K562 (cell line): Measurements from ENCODE around the gene NAV2. TPM values are rescaled to one million over a fixed set of nuclear protein-coding genes. Genes with fewer than 3 reads are reported as not detected.

Source experiments
- ASH1L ChIP-seq: fragments of 450-650 bp; IDR thresholded peaks from 2 replicates; pipeline ENCODE4 v1.6.1; 2018; ENCODE audit warnings: borderline replicate concordance, mild to moderate bottlenecking, low read depth; ENCODE audit not compliant: partially characterized antibody
- BCOR ChIP-seq: fragments of 450-650 bp; IDR thresholded peaks from 2 replicates; pipeline ENCODE4 v1.6.1; 2016
- CBFA2T2 ChIP-seq: fragments of 450-650 bp; conservative IDR thresholded peaks from 2 replicates; pipeline ENCODE4 v1.6.1; 2017; ENCODE audit warnings: mild to moderate bottlenecking
- CREM ChIP-seq: IDR thresholded peaks from 2 replicates; pipeline ENCODE4 v1.6.1; 2014; ENCODE audit warnings: antibody characterized with exemption, low read depth
- CUX1 ChIP-seq: fragments of 200-800 bp; sonication (Bioruptor generic); IDR thresholded peaks from 2 replicates; pipeline ENCODE4 v1.6.1; 2016; ENCODE audit warnings: missing genetic modification characterization, missing compliant biosample characterization
- E2F3 ChIP-seq: fragments of 250-450 bp; sonication (Bioruptor Pico); IDR thresholded peaks from 2 replicates; pipeline ENCODE4 v1.4.0; 2020; ENCODE audit warnings: mild to moderate bottlenecking
- E2F6 ChIP-seq, 2 experiments: IDR thresholded peaks; 2 replicates each; pipeline ENCODE4 v1.6.1; 2011; ENCODE audit warnings: borderline replicate concordance in 1 of 2, control low read depth in 1 of 2, low read depth in 1 of 2, low read length in 1 of 2, mild to moderate bottlenecking in 1 of 2, mixed read lengths in 1 of 2, moderate library complexity in 1 of 2; ENCODE audit not compliant: insufficient read depth in 1 of 2, insufficient read length in 1 of 2, poor library complexity in 1 of 2, severe bottlenecking in 1 of 2; ENCODE audit errors: extremely low read depth in 1 of 2
- GABPB1 ChIP-seq: sonication (generic); formaldehyde crosslinking; IDR thresholded peaks from 2 replicates; pipeline ENCODE4 v1.8.0; 2022; ENCODE audit warnings: mild to moderate bottlenecking, missing genetic modification reagents
- GMEB1 ChIP-seq: fragments of 250-450 bp; sonication (Bioruptor Pico); IDR thresholded peaks from 2 replicates; pipeline ENCODE4 v1.4.0; 2020; ENCODE audit warnings: mild to moderate bottlenecking
- HMG20B ChIP-seq: fragments of 250-450 bp; sonication (Bioruptor Pico); IDR thresholded peaks from 2 replicates; pipeline ENCODE4 v1.5.0; 2021; ENCODE audit warnings: mild to moderate bottlenecking
- MTF1 ChIP-seq: fragments of 250-450 bp; sonication (Bioruptor Pico); IDR thresholded peaks from 2 replicates; pipeline ENCODE4 v1.9.0; 2021; ENCODE audit warnings: moderate library complexity, mild to moderate bottlenecking, inconsistent platforms, borderline replicate concordance
- PURB ChIP-seq: sonication (generic); formaldehyde crosslinking; IDR thresholded peaks from 2 replicates; pipeline ENCODE4 v1.9.0; 2021; ENCODE audit warnings: low read depth, mild to moderate bottlenecking, missing genetic modification reagents
- RBM34 ChIP-seq: fragments of 200-400 bp; formaldehyde crosslinking; IDR thresholded peaks from 2 replicates; pipeline ENCODE4 v1.6.1; 2018; ENCODE audit warnings: low read length, borderline replicate concordance; ENCODE audit not compliant: insufficient read depth
- SRSF7 ChIP-seq: fragments of 200-400 bp; formaldehyde crosslinking; optimal IDR thresholded peaks from 2 replicates; pipeline ENCODE3; 2017; ENCODE audit warnings: mild to moderate bottlenecking, low read depth, low read length
- TFAP4 ChIP-seq: sonication (generic); formaldehyde crosslinking; IDR thresholded peaks from 2 replicates; pipeline ENCODE4 v1.8.0; 2022; ENCODE audit warnings: missing genetic modification reagents, mild to moderate bottlenecking, moderate library complexity, borderline replicate concordance
- TRIM24 ChIP-seq, 2 experiments: fragments of 450-650 bp; IDR thresholded peaks; 2 replicates each; pipeline ENCODE4 v1.6.1; 2016
- XRCC4 ChIP-seq: IDR thresholded peaks from one replicate; pipeline ENCODE4 v1.6.1; 2011; ENCODE audit not compliant: insufficient read depth, insufficient read length; ENCODE audit errors: extremely low read depth
- ZKSCAN1 ChIP-seq: fragments of 150-350 bp; IDR thresholded peaks from 2 replicates; pipeline ENCODE4 v1.6.1; 2016; ENCODE audit warnings: low read depth, low read length
- polyA plus RNA-seq, 8 experiments: library from polyadenylated mRNA; depleted of rRNA in 4 of 8; stranded (reverse) in 5 of 8; unstranded in 3 of 8; fragments of >200 nt; fragmentation: Nextera tagmentation in 2 of 8; fragmentation: Illumina TruSeq in 1 of 8; extraction: Ambion mirVana in 2 of 8; extraction: Trizol in 1 of 8; gene quantifications; 2 replicates each; pipeline versions ENCODE4 v1.2.1 to v1.2.3, GENCODE V29; 2011 to 2014; ENCODE audit warnings: inconsistent platforms in 1 of 8, missing spikeins in 1 of 8
- total RNA-seq, 7 experiments: library from RNA; depleted of rRNA in 6 of 7; stranded (reverse); fragments of >200 nt in 6 of 7; fragmentation: Illumina TruSeq in 2 of 7; extraction: Trizol in 2 of 7; gene quantifications; 2 replicates each; pipeline versions ENCODE4 v1.2.1 to v1.2.3, GENCODE V29; 2011 to 2021; ENCODE audit warnings: low replicate concordance in 1 of 7

Gene NAV2
- total and polyA plus RNA-seq, 9 of the 15 experiments (the other 6 are each of a cell fraction or from before 2014, with no cell fraction given), result 0.03 to 0.35 (median 0.05) TPM

- TF ChIP-seq E2F6 (IDR thresholded peaks at IDR 0.05; ENCODE audit: borderline replicate concordance in 1 of 2, extremely low read depth in 1 of 2, insufficient read depth in 1 of 2, insufficient read length in 1 of 2, low read depth in 1 of 2, low read length in 1 of 2, poor library complexity in 1 of 2, severe bottlenecking in 1 of 2), result no peak
- TF ChIP-seq CUX1 (CRISPR knock-in tag), result no peak
- no peak for TF ChIP-seq GMEB1
- no peak for TF ChIP-seq XRCC4
- no peak for TF ChIP-seq RBM34
- no peak for TF ChIP-seq HMG20B
- TF ChIP-seq BCOR, result no peak
- no peak for TF ChIP-seq TRIM24 (IDR thresholded peaks at IDR 0.05)
- no peak for TF ChIP-seq PURB (CRISPR knock-in tag)
- 0 out of 2 replicates have a peak, but pooled peaks have one; percentile 3 for TF ChIP-seq TFAP4 (CRISPR knock-in tag)
- TF ChIP-seq E2F3 (CRISPR knock-in tag), result no peak
- no peak for TF ChIP-seq ZKSCAN1
- no peak for TF ChIP-seq GABPB1 (CRISPR knock-in tag)
- no peak for TF ChIP-seq CREM
- no peak for TF ChIP-seq ASH1L
- 0 out of 2 replicates have a peak, but pooled peaks have one; percentile 17 for TF ChIP-seq CBFA2T2
- TF ChIP-seq MTF1 (CRISPR knock-in tag), result no peak
- no peak for TF ChIP-seq SRSF7
Observed at GRCh38 chr11:19714387-19715363, 2.0 kb downstream of the NAV2 start (continued).
